HL-60 (cell line): ENCODE data around the gene NFATC1.

ENCODE experiments used
- GABPA ChIP-seq: IDR thresholded peaks from 2 replicates; pipeline ENCODE4 v1.6.1; 2012; ENCODE audit warnings: low read depth
- TF ChIP-seq, protein P1 (sequence below): IDR thresholded peaks from one replicate; pipeline ENCODE4 v1.5.1; 2011; ENCODE audit warnings: low read length, control low read depth, inconsistent platforms; ENCODE audit not compliant: insufficient read depth
- TF ChIP-seq, protein P2 (sequence below): IDR thresholded peaks from 2 replicates; pipeline ENCODE4 v1.6.1; 2012; ENCODE audit warnings: low read depth; ENCODE audit not compliant: insufficient replicate concordance

DNA sequence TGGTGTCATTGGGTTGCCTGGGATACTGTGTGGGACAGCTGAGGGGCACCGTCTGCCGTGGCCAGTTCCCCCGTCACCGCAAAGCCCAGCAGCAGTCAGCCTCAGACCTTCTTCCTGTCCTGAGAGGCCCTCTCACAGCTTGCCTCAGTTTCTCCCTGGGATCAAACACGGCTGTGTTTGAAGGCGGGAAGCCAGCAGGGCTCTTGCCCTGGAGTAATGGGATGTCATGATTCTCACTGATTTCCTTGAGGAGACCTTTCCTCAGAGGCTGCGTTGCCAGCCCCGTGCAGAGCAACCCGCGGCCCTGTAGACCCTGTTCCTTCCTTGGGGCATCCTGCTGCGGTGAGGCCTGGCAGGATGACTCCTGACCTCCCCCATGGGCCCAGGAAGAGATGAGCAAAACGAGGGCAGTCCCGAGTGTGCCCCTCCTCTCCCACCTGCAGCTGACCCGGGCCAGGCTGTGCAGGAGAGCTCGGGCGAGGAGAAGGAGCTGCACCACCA is 13.9 kb upstream of the NFATC1 start:
- TF ChIP-seq, protein P1, sequence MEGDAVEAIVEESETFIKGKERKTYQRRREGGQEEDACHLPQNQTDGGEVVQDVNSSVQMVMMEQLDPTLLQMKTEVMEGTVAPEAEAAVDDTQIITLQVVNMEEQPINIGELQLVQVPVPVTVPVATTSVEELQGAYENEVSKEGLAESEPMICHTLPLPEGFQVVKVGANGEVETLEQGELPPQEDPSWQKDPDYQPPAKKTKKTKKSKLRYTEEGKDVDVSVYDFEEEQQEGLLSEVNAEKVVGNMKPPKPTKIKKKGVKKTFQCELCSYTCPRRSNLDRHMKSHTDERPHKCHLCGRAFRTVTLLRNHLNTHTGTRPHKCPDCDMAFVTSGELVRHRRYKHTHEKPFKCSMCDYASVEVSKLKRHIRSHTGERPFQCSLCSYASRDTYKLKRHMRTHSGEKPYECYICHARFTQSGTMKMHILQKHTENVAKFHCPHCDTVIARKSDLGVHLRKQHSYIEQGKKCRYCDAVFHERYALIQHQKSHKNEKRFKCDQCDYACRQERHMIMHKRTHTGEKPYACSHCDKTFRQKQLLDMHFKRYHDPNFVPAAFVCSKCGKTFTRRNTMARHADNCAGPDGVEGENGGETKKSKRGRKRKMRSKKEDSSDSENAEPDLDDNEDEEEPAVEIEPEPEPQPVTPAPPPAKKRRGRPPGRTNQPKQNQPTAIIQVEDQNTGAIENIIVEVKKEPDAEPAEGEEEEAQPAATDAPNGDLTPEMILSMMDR, result no peak
- no peak for TF ChIP-seq GABPA
- TF ChIP-seq, protein P2, sequence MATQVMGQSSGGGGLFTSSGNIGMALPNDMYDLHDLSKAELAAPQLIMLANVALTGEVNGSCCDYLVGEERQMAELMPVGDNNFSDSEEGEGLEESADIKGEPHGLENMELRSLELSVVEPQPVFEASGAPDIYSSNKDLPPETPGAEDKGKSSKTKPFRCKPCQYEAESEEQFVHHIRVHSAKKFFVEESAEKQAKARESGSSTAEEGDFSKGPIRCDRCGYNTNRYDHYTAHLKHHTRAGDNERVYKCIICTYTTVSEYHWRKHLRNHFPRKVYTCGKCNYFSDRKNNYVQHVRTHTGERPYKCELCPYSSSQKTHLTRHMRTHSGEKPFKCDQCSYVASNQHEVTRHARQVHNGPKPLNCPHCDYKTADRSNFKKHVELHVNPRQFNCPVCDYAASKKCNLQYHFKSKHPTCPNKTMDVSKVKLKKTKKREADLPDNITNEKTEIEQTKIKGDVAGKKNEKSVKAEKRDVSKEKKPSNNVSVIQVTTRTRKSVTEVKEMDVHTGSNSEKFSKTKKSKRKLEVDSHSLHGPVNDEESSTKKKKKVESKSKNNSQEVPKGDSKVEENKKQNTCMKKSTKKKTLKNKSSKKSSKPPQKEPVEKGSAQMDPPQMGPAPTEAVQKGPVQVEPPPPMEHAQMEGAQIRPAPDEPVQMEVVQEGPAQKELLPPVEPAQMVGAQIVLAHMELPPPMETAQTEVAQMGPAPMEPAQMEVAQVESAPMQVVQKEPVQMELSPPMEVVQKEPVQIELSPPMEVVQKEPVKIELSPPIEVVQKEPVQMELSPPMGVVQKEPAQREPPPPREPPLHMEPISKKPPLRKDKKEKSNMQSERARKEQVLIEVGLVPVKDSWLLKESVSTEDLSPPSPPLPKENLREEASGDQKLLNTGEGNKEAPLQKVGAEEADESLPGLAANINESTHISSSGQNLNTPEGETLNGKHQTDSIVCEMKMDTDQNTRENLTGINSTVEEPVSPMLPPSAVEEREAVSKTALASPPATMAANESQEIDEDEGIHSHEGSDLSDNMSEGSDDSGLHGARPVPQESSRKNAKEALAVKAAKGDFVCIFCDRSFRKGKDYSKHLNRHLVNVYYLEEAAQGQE, result no peak
